K562 (cell line): ENCODE measurements around the gene POLR1A. TPM values are rescaled to one million over a fixed set of nuclear protein-coding genes. Genes with fewer than 3 reads are reported as not detected.

Experiments
- ATAC-seq: fragments of 200-7000 bp; cut with Tn5 transposase; 3 replicates; pipeline ENCODE4 v1.9.1; 2020; ENCODE audit warnings: moderate library complexity
- BruUV-seq: library from RNA; stranded (reverse); fragments of 400-500 nt; replicated peaks from 2 replicates; lab custom pipeline; 2021; lab: Mats Ljungman, UMichigan
- CTCF ChIA-PET: fragments of 300-600 bp; formaldehyde crosslinking; extraction: SDS; loops from one replicate; lab custom pipeline; 2021; ENCODE audit warnings: low intra/inter-chr PET ratio; lab: Yijun Ruan, JAX
- POLR2A ChIA-PET: fragments of 300-600, 350-650 bp; sonication (Branson Sonifier 250); formaldehyde crosslinking; extraction: SDS; loops from one replicate; lab custom pipeline; 2021; ENCODE audit warnings: antibody characterized with exemption, inconsistent platforms; lab: Yijun Ruan, JAX
- DNase-seq, 4 experiments: peaks; one replicate each; pipeline versions ENCODE4 v3.0.0 to v3.0.0-alpha.2; 2011 to 2018; ENCODE audit warnings: low spot score in 3 of 4, mixed read lengths in 3 of 4; ENCODE audit errors: extremely low read depth in 1 of 4
- FAIRE-seq: peaks from 2 replicates; lab custom pipeline; 2011; peaks lifted over from hg19 to GRCh38; lab: Jason Lieb, UNC
- H2AFZ ChIP-seq: 2 replicates; pipeline ENCODE4 v1.6.0; 2011; ENCODE audit warnings: low read depth, low read length, control low read depth, inconsistent platforms
- H3K27ac ChIP-seq: fragments of 200-600 bp; 3 replicates; pipeline ENCODE4 v1.8.0; 2011; ENCODE audit warnings: low read depth, mild to moderate bottlenecking, control low read depth, inconsistent platforms, low read length, moderate library complexity, mixed read lengths; ENCODE audit errors: extremely low read depth
- H3K27me3 ChIP-seq, 2 experiments: fragments of 300-600 bp in 1 of 2; 2 replicates in 1 of 2; 3 replicates in 1 of 2; pipeline versions ENCODE4 v1.6.0 to v1.8.0; 2011; ENCODE audit warnings: inconsistent platforms in 2 of 2, low read length in 2 of 2, mild to moderate bottlenecking in 1 of 2, mixed read lengths in 1 of 2, moderate library complexity in 1 of 2; ENCODE audit not compliant: control insufficient read depth in 2 of 2, insufficient read depth in 2 of 2
- H3K36me3 ChIP-seq: fragments of 300-600 bp; 3 replicates; pipeline ENCODE4 v1.8.0; 2011; ENCODE audit warnings: mild to moderate bottlenecking, low read length, inconsistent platforms; ENCODE audit not compliant: control insufficient read depth, insufficient read depth
- H3K4me1 ChIP-seq, 2 experiments: fragments of 200-600 bp in 1 of 2; replicated peaks in 1 of 2; 2 replicates in 1 of 2; 3 replicates in 1 of 2; pipeline versions ENCODE4 v1.5.1 to v1.8.0; 2011; ENCODE audit warnings: inconsistent platforms in 2 of 2, low read length in 2 of 2, mild to moderate bottlenecking in 1 of 2, mixed read lengths in 1 of 2, moderate library complexity in 1 of 2; ENCODE audit not compliant: control insufficient read depth in 2 of 2, insufficient read depth in 2 of 2
- H3K4me2 ChIP-seq: 2 replicates; pipeline ENCODE4 v1.6.1; 2011; ENCODE audit warnings: low read length, control low read depth, inconsistent platforms, mixed read lengths; ENCODE audit not compliant: insufficient read depth
- H3K4me3 ChIP-seq: fragments of 200-600 bp; sonication (generic), shearing (Covaris generic); 2 replicates; pipeline ENCODE4 v1.5.1; 2016; ENCODE audit warnings: control low read depth, inconsistent platforms
- H3K79me2 ChIP-seq: fragments of 200-600 bp; 3 replicates; pipeline ENCODE4 v1.8.0; 2011; ENCODE audit warnings: low read length, inconsistent platforms; ENCODE audit not compliant: control insufficient read depth, insufficient read depth
- H3K9ac ChIP-seq, 2 experiments: 2 replicates each; pipeline versions ENCODE4 v1.6.0 to v1.6.1; 2011; ENCODE audit warnings: low read depth in 2 of 2, low read length in 2 of 2, control low read depth in 1 of 2, inconsistent platforms in 1 of 2, mild to moderate bottlenecking in 1 of 2, mixed read lengths in 1 of 2; ENCODE audit not compliant: insufficient read depth in 1 of 2
- H3K9me1 ChIP-seq: one replicate; pipeline ENCODE4 v1.6.0; 2011; ENCODE audit warnings: inconsistent platforms, mild to moderate bottlenecking, low read length, moderate library complexity; ENCODE audit not compliant: control insufficient read depth, insufficient read depth
- H3K9me3 ChIP-seq: replicated peaks from 2 replicates; pipeline ENCODE4 v1.5.1; 2011; ENCODE audit warnings: low read depth, low read length, inconsistent platforms; ENCODE audit not compliant: control insufficient read depth, insufficient read depth
- H4K20me1 ChIP-seq: replicated peaks from 2 replicates; pipeline ENCODE4 v1.6.1; 2011; ENCODE audit warnings: low read length, inconsistent platforms, mixed read lengths; ENCODE audit not compliant: control insufficient read depth, insufficient read depth
- ARID1B ChIP-seq: fragments of 450-650 bp; IDR thresholded peaks from 2 replicates; pipeline ENCODE4 v1.6.1; 2016; ENCODE audit warnings: antibody characterized with exemption, mild to moderate bottlenecking, inconsistent platforms
- CCAR2 ChIP-seq: fragments of 200-400 bp; formaldehyde crosslinking; IDR thresholded peaks from 2 replicates; pipeline ENCODE4 v1.6.1; 2017; ENCODE audit warnings: mild to moderate bottlenecking, low read depth, low read length
- DPF2 ChIP-seq: fragments of 450-650 bp; IDR thresholded peaks from 2 replicates; pipeline ENCODE4 v1.6.1; 2016
- E2F3 ChIP-seq: fragments of 250-450 bp; sonication (Bioruptor Pico); IDR thresholded peaks from 2 replicates; pipeline ENCODE4 v1.4.0; 2020; ENCODE audit warnings: mild to moderate bottlenecking
- EP300 ChIP-seq: IDR thresholded peaks from 2 replicates; pipeline ENCODE4 v1.6.1; 2012; ENCODE audit warnings: low read length, improper control_type of control experiment
- ETS2 ChIP-seq: IDR thresholded peaks from 2 replicates; pipeline ENCODE4 v1.6.1; 2016; ENCODE audit warnings: borderline replicate concordance, missing genetic modification characterization, mild to moderate bottlenecking, moderate library complexity, missing compliant biosample characterization; ENCODE audit not compliant: poor library complexity, severe bottlenecking
- ETV5 ChIP-seq: sonication (generic); formaldehyde crosslinking; IDR thresholded peaks from 2 replicates; pipeline ENCODE4 v1.4.0; 2020; ENCODE audit warnings: low read depth, mild to moderate bottlenecking, missing genetic modification reagents
- HNRNPK ChIP-seq: fragments of 200-400 bp; formaldehyde crosslinking; IDR thresholded peaks from one replicate; pipeline ENCODE4 v1.6.1; 2018; ENCODE audit warnings: mild to moderate bottlenecking, low read depth, low read length; ENCODE audit not compliant: poor library complexity, severe bottlenecking
- ILK ChIP-seq: fragments of 450-650 bp; IDR thresholded peaks from 2 replicates; pipeline ENCODE4 v1.6.1; 2016; ENCODE audit warnings: missing genetic modification characterization, low read depth, mild to moderate bottlenecking, missing compliant biosample characterization, moderate library complexity, borderline replicate concordance
- MYNN ChIP-seq, 2 experiments: sonication (generic); formaldehyde crosslinking in 1 of 2; IDR thresholded peaks; 2 replicates each; pipeline versions ENCODE4 v1.5.0 to v1.6.1; 2016 to 2020; ENCODE audit warnings: antibody characterized with exemption in 1 of 2, missing genetic modification reagents in 1 of 2
- NBN ChIP-seq: fragments of 450-650 bp; IDR thresholded peaks from 2 replicates; pipeline ENCODE4 v1.6.1; 2016; ENCODE audit warnings: low read depth, mild to moderate bottlenecking
- NFRKB ChIP-seq: fragments of 450-650 bp; IDR thresholded peaks from 2 replicates; pipeline ENCODE4 v1.6.1; 2016; ENCODE audit warnings: low read depth
- RFX1 ChIP-seq: fragments of 450-650 bp; IDR thresholded peaks from 2 replicates; pipeline ENCODE4 v1.6.1; 2016; ENCODE audit warnings: mild to moderate bottlenecking, moderate library complexity
- U2AF2 ChIP-seq: fragments of 200-400 bp; formaldehyde crosslinking; optimal IDR thresholded peaks from 2 replicates; pipeline ENCODE3; 2017; ENCODE audit warnings: low read depth, mild to moderate bottlenecking, low read length
- ZBTB7A ChIP-seq: IDR thresholded peaks from 2 replicates; pipeline ENCODE4 v1.6.1; 2011; ENCODE audit warnings: low read depth, mild to moderate bottlenecking, low read length, moderate library complexity, borderline replicate concordance; ENCODE audit not compliant: control insufficient read depth
- ZKSCAN8 ChIP-seq: fragments of 200-800 bp; sonication (Bioruptor generic); IDR thresholded peaks from 2 replicates; pipeline ENCODE4 v1.6.1; 2016; ENCODE audit warnings: missing genetic modification characterization, missing compliant biosample characterization
- ZNF57 ChIP-seq: fragments of 450-650 bp; formaldehyde crosslinking; IDR thresholded peaks from 2 replicates; pipeline ENCODE4 v1.4.0; 2020; ENCODE audit warnings: mild to moderate bottlenecking, moderate library complexity
- ZNF717 ChIP-seq: fragments of 250-450 bp; sonication (Bioruptor Pico); IDR thresholded peaks from 2 replicates; pipeline ENCODE4 v1.5.0; 2021
- WGBS: fragments of 100-300 bp; shearing (Covaris generic); methylation state at CpG from one replicate; pipeline ENCODE4 v1.1.6; 2016; ENCODE audit warnings: low coverage, mixed read lengths; ENCODE audit not compliant: insufficient coverage; ENCODE audit errors: missing lambda C conversion rate; 5-methylcytosine and 5-hydroxymethylcytosine counted together
- in situ Hi-C: fragments of 300-500 bp; cut with MboI; formaldehyde crosslinking; loops from 4 replicates; pipeline ENCODE4 v1.15.0; 2018; ENCODE audit warnings: inconsistent platforms, mixed read lengths
- intact Hi-C: fragments of 100-400 bp; cut with micrococcal nuclease; formaldehyde crosslinking; loops from 2 replicates; pipeline ENCODE4 v1.14.2; 2022
- polyA plus RNA-seq, 8 experiments: library from polyadenylated mRNA; depleted of rRNA in 4 of 8; stranded (reverse) in 5 of 8; unstranded in 3 of 8; fragments of >200 nt; fragmentation: Nextera tagmentation in 2 of 8; fragmentation: Illumina TruSeq in 1 of 8; extraction: Ambion mirVana in 2 of 8; extraction: Trizol in 1 of 8; gene quantifications; 2 replicates each; pipeline versions ENCODE4 v1.2.1 to v1.2.3, GENCODE V29; 2011 to 2014; ENCODE audit warnings: inconsistent platforms in 1 of 8, missing spikeins in 1 of 8
- total RNA-seq, 7 experiments: library from RNA; depleted of rRNA in 6 of 7; stranded (reverse); fragments of >200 nt in 6 of 7; fragmentation: Illumina TruSeq in 2 of 7; extraction: Trizol in 2 of 7; gene quantifications; 2 replicates each; pipeline versions ENCODE4 v1.2.1 to v1.2.3, GENCODE V29; 2011 to 2021; ENCODE audit warnings: low replicate concordance in 1 of 7
- TF ChIP-seq, protein P1 (sequence below): IDR thresholded peaks from 2 replicates; pipeline ENCODE4 v1.6.1; 2012; ENCODE audit warnings: low read depth, low read length, improper control_type of control experiment, borderline replicate concordance
- TF ChIP-seq, protein P2 (sequence below): fragments of 450-650 bp; IDR thresholded peaks from 2 replicates; pipeline ENCODE4 v1.6.1; 2016

The POLR1A gene
- total and polyA plus RNA-seq, 9 of the 15 experiments (the other 6 are each of a cell fraction or from before 2014, with no cell fraction given) = 3.0 to 72.1 (median 21.8) TPM

DNA sequence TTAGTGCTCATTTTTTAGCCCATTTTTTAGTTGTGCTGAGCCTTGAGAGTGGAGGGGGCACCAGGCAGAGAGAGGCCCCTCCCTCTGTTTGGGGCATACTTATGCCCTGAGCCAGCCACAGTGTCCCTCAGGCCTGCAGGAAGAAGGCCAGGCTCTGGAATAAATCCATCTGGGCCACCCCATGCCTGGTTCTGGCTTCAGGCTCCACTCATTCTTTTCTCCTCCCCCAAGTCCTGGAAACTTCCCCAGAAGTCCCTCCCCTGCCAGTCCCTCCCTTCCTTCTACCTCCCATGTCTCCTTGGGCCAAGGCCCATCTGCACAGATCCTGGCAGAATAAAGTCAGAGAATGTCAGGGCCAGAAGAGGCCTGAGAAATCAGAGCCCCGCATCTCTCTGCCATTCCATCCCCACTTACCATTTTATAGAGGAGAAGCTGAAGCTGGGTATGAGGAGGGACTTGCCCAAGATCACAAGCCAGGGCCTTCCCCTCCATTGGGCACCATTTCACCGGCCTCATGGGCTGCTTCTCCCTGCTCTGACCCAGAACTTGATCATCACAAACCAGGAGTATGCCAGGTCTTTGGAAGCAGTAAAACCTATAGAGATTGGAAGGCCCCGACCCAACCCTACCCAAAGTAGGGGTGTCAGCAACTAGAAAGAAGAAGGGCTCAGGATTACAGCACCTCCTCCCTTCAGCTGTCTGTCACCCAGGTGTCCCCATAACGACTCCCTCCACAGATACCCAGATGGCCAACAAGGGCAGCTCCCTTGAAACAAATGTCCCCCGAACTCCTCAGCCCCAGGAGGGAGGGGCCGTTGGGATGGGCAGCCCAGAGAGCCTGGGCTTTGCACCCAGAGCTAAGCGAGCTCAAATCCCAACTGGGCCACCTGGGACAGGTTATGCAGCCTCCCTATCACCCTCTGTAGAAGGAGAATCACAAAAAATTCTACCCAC, 108.4 kb downstream of the POLR1A start:
- peak overlapping the region; percentile 67 to 82; a peak in 3 of 4 replicates for H3K9ac ChIP-seq
- WGBS = 47% methylated on average over 6 of the region's 7 CpGs
- ChIA-PET POLR2A (interaction anchor here (0.5 to 1.0 kb wide), 3 partner anchors 19 to 470 kb away, joined by 3 read pairs; no protein-coding TSS in a partner anchor), CTCF (no interaction called here)
- H3K9me3 ChIP-seq = no peaks in the 10 kb centered on the region
- no peaks in the 10 kb centered on the region for H3K36me3 ChIP-seq
- H4K20me1 ChIP-seq = no peaks in the 10 kb centered on the region
- peaks cover 67 to 91% of the 10 kb centered on the region in 2 experiments for H3K4me1 ChIP-seq
- in situ Hi-C loops (no loop called here), intact Hi-C loops (loop anchor here (10.0 kb wide), 1 partner anchor 112 kb away; the partner anchor contains the start of gene ST3GAL5)
- peak overlapping the region; percentile 63 for H3K4me2 ChIP-seq
- H3K27ac ChIP-seq = peak overlapping the region; percentile 91
- no peaks in the 10 kb centered on the region for H3K27me3 ChIP-seq
- H3K4me3 ChIP-seq = no peak overlapping the region
- no TSS peak for BruUV-seq
- H2AFZ ChIP-seq = peak overlapping the region; percentile 60
- ATAC-seq (peak; percentile 5), DNase-seq (peak; percentile 36 to 62 (median 43)), FAIRE-seq (no peak)
- no peaks in the 10 kb centered on the region for H3K79me2 ChIP-seq
- peaks cover 3% of the 10 kb centered on the region for H3K9me1 ChIP-seq
- TF ChIP-seq MYNN (IDR thresholded peaks at IDR 0.05) = no peak
- TF ChIP-seq MYNN (CRISPR knock-in tag; IDR thresholded peaks at IDR 0.05) = no peak
- 0 out of 2 replicates have a peak, but pooled peaks have one; percentile 45 for TF ChIP-seq NFRKB
- TF ChIP-seq ZKSCAN8 = no peak
- TF ChIP-seq ETV5 (CRISPR knock-in tag) = 0 out of 2 replicates have a peak, but pooled peaks have one; percentile 7
- TF ChIP-seq U2AF2 = no peak
- TF ChIP-seq ETS2 (tag) = no peak
- TF ChIP-seq EP300 = no peak; the same call in 1 of the 2 replicates
- TF ChIP-seq NBN = no peak
- TF ChIP-seq ILK (tag) = no peak
- no peak for TF ChIP-seq ZNF717 (CRISPR knock-in tag)
- TF ChIP-seq, protein P1, sequence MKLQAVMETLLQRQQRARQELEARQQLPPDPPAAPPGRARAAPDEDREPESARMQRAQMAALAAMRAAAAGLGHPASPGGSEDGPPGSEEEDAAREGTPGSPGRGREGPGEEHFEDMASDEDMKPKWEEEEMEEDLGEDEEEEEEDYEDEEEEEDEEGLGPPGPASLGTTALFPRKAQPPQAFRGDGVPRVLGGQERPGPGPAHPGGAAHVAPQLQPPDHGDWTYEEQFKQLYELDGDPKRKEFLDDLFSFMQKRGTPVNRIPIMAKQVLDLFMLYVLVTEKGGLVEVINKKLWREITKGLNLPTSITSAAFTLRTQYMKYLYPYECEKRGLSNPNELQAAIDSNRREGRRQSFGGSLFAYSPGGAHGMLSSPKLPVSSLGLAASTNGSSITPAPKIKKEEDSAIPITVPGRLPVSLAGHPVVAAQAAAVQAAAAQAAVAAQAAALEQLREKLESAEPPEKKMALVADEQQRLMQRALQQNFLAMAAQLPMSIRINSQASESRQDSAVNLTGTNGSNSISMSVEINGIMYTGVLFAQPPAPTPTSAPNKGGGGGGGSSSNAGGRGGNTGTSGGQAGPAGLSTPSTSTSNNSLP = no peak
- TF ChIP-seq RFX1 = 0 out of 2 replicates have a peak, but pooled peaks have one; percentile 17
- TF ChIP-seq ZBTB7A = no peak
- no peak for TF ChIP-seq E2F3 (CRISPR knock-in tag)
- TF ChIP-seq DPF2 = 0 out of 2 replicates have a peak, but pooled peaks have one; percentile 25
- TF ChIP-seq HNRNPK = no peak
- 0 out of 2 replicates have a peak, but pooled peaks have one; percentile 5 for TF ChIP-seq ARID1B
- TF ChIP-seq, protein P2, sequence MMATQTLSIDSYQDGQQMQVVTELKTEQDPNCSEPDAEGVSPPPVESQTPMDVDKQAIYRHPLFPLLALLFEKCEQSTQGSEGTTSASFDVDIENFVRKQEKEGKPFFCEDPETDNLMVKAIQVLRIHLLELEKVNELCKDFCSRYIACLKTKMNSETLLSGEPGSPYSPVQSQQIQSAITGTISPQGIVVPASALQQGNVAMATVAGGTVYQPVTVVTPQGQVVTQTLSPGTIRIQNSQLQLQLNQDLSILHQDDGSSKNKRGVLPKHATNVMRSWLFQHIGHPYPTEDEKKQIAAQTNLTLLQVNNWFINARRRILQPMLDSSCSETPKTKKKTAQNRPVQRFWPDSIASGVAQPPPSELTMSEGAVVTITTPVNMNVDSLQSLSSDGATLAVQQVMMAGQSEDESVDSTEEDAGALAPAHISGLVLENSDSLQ = peak; percentile 47; the same call in 1 of the 2 replicates
- TF ChIP-seq ZNF57 (CRISPR knock-in tag) = no peak
- TF ChIP-seq CCAR2 = no peak
